GM12878 (cell line): ENCODE measurements around the gene TMEM72.

Experiments used
- BACH1 ChIP-seq: fragments of 450-650 bp; IDR thresholded peaks from 2 replicates; pipeline ENCODE4 v1.6.1; 2017; ENCODE audit warnings: mild to moderate bottlenecking, borderline replicate concordance
- CTCF ChIP-seq, 3 experiments: IDR thresholded peaks in 2 of 3; conservative IDR thresholded peaks in 1 of 3; 2 replicates each; pipeline ENCODE4 v1.5.1; 2011; ENCODE audit warnings: low read depth in 3 of 3, low read length in 3 of 3, mild to moderate bottlenecking in 3 of 3, control low read depth in 2 of 3, moderate library complexity in 2 of 3, inconsistent platforms in 1 of 3, mixed read lengths in 1 of 3; ENCODE audit not compliant: control insufficient read depth in 2 of 3, insufficient read depth in 1 of 3; ENCODE audit errors: extremely low read depth in 1 of 3
- RAD21 ChIP-seq: IDR thresholded peaks from 2 replicates; pipeline ENCODE4 v1.6.1; 2011; ENCODE audit warnings: mild to moderate bottlenecking, low read depth, low read length, moderate library complexity; ENCODE audit not compliant: insufficient read depth
- RBBP5 ChIP-seq: fragments of 200-600 bp; sonication (generic); conservative IDR thresholded peaks from 2 replicates; pipeline ENCODE4 v1.6.1; 2016

- TF ChIP-seq BACH1 (no peak), RAD21 (no peak), CTCF (IDR thresholded peaks at IDR 0.05 in 2 of 3, conservative IDR thresholded peaks at IDR 0.05 in 1 of 3; ENCODE audit: control insufficient read depth in 2 of 3, extremely low read depth in 1 of 3, insufficient read depth in 1 of 3, low read depth in 3 of 3, low read length in 3 of 3) (no peak), RBBP5 (no peak)
Measured at GRCh38 chr10:44862006-44862751, 49.0 kb upstream of the TMEM72 start.
